ENCODE results near the gene POU6F2.
A peak's percentile ranks its signal among the peaks of the same experiment; 100 is the strongest.

POU6F2 gene

DNA sequence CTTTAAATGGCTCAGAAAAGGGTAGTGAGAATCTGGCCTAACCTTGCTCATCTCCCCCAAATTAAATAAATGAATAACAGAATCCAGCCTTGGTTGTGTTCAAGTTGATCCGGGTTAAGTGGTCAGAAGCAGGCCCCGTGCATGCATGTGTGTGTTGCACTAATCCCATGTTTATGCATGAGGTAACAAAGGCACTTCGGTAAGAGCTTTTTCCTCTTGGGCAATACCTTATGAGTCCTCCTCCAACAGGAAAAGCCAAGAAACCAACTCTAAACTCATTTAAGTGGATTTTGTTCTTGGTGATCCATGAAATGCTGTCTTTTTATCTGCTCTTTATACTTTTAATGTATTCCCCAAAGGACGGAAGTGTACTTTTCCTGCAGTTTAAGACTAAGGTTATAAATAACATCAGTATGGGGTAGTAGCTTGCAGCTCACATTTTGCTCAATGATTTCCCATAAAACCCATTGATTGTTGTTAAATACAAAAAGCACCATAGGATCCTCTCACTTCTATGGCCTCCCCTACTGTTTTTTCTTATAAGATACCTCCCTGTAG lies 483.6 kb downstream of the POU6F2 start:
- no peak for TF ChIP-seq ZNF274 (IDR thresholded peaks at IDR 0.05; ENCODE audit: low read depth, low read length)
- no peak overlapping the region for H3K4me3 ChIP-seq (ENCODE audit: low read length)

DNA sequence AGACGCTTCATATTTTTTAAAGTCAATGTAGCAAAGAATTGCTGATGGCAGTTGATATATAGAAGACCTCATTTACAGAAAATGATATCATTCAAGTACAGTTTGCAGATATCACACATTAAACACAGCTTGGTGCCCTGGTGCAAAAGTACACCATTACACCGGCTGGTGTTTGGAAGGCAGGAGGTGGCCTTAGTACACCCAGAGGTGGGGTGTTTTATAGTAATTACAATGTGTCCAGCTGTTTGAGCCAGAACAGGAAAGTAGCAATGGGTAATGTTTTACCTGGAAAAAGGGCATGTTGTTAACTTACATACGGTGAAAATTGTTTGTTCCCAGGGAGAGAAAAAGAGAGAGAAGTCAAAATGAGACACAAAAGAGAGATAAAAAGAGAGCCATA lies 485.5 kb downstream of the POU6F2 start:
- no peak for TF ChIP-seq ZNF274 (IDR thresholded peaks at IDR 0.05; ENCODE audit: low read depth, low read length)
- H3K4me3 ChIP-seq (ENCODE audit: low read length) = no peak overlapping the region

DNA sequence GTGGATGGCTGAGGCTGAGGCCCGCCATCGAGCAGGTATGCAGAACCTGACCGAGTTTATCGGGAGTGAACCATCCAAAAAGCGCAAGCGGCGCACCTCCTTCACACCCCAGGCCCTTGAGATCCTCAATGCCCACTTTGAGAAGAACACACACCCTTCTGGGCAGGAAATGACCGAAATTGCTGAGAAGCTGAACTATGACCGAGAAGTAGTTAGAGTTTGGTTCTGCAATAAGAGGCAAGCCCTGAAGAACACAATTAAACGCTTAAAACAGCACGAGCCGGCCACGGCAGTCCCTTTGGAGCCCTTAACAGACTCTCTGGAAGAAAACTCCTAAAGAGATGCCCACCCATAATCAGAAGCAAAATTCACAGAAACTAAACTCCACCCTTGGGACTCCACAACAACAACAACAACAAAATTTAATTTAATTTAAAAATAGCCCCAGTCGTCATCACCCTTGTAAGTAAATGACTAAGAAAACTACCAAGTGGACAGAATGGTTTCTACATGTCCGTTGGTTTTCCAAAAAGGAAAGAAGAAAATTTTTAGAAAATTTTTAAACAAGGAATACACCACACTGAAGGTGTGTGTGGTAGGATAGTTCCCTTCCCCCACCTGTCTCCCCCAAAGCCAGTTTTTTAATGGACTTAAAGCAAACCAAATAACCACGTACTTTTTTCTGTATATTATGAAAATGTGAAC lies 486.8 kb downstream of the POU6F2 start:
- no peak for TF ChIP-seq ZNF274 (IDR thresholded peaks at IDR 0.05; ENCODE audit: low read depth, low read length)
- H3K4me3 ChIP-seq (ENCODE audit: low read length) = no peak overlapping the region

DNA sequence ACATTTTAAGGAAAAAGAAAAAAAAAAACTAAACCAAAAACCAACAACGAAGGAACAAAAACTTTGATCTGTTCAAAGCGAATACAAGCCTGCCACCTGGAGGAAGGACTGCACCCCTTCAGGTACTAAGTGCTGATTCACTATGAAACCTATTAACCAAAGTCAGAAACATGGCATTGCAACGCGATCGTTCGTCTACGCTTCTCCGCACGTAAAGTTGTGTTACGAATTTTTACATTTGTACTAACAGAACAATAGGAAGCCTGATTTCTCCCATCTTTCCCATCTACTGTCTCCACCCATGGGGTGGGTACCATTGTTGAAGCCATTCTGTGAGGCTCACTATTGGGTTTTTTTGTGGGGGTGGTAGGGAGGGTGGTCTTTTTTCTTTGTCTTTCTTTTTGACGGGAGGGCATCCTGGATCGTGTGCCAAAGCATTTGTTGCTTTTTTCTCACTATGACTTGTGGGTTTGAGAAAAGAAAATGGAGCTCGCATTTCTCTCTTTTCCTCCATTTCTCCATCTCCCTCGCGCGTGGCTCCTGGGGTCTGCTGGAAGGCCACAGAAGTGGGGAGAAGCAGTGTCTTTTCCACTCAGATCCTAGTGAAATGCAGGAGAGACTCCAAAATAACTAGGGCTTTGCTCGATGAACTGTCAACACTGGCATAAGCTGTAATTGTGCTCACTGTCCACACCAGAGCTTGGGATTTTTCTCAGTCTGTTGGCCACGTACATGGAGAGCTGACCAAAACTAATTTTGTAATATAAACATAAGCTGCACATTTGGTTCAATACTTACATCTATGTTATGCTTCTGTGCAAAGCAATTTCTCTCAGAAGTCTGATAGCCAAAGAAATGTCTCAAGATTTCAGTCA lies 487.6 kb downstream of the POU6F2 start:
- H3K4me3 ChIP-seq (ENCODE audit: low read length) = 0 out of 2 replicates have a peak overlapping the region, but pooled peaks have one; percentile 28
- TF ChIP-seq ZNF274 (IDR thresholded peaks at IDR 0.05; ENCODE audit: low read depth, low read length) = no peak

DNA sequence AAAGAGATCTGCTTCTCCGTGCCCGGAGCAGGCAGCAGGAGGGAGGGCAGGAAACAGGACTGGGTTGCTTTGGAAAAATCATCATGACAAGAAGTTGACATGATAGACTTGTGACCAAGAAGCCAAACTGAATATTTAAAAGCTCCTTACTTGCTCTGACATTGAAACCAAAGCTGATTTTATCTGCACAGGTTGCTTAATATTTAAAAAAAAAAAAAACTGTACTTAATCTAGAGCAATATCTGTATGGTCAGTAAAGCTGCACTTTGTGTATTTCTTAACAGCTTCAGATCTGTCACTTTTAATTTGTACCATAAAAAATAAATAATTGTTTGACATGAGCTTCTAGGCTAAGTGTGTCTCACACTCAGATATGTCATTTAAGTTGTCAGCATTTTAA lies 490.6 kb downstream of the POU6F2 start:
- no peak for TF ChIP-seq ZNF274 (IDR thresholded peaks at IDR 0.05; ENCODE audit: low read depth, low read length)
- H3K4me3 ChIP-seq (ENCODE audit: low read length) = no peak overlapping the region

DNA sequence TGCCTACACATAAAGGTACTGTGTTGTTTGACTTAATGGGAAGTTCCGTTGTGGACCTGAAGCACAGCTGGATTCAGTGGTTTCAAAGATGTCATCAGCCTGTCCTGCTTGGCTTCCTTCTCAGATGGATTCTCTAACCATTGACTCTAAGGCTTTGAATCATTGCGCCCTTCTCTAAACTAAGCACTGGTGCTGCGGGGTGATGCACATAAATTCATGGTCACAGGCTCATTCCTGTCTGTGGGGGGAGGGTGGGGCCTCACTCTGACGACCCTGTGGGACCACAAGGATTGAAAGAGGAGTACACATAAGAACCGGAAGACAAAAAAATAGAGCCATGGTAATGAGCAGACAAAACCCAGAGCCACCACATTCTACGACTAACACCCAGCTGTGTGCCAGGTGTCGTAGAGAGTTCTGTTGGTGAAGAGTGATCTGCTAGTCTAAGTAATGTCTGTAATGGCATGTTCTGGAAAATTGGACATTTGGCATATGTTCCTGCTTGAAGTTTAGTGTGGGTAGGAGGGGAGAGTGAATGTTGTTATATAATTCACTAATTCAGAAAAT lies 491.2 kb downstream of the POU6F2 start:
- no peak overlapping the region for H3K4me3 ChIP-seq (ENCODE audit: low read length)
- TF ChIP-seq ZNF274 (IDR thresholded peaks at IDR 0.05; ENCODE audit: low read depth, low read length) = no peak

DNA sequence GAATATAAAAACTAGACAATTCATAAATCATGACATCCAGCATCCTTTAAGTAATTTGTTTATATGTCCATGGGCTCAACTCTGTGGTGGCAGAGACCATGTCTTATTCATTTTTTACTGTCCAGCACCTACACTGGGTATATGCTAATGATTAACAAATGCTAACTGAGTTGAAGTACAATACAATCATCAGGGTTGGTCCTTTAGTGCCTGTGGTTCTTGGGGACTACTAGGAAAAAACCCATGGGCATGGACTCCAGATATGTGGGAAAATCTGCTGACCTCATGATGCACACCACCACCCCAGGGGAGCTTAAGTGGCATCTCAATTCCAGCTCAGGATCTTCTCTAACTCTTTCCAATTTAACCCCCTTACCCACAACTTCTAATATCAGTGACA lies 503.2 kb downstream of the POU6F2 start:
- no peak overlapping the region for H3K4me3 ChIP-seq (ENCODE audit: low read length)
- no peak for TF ChIP-seq ZNF274 (IDR thresholded peaks at IDR 0.05; ENCODE audit: low read depth, low read length)

DNA sequence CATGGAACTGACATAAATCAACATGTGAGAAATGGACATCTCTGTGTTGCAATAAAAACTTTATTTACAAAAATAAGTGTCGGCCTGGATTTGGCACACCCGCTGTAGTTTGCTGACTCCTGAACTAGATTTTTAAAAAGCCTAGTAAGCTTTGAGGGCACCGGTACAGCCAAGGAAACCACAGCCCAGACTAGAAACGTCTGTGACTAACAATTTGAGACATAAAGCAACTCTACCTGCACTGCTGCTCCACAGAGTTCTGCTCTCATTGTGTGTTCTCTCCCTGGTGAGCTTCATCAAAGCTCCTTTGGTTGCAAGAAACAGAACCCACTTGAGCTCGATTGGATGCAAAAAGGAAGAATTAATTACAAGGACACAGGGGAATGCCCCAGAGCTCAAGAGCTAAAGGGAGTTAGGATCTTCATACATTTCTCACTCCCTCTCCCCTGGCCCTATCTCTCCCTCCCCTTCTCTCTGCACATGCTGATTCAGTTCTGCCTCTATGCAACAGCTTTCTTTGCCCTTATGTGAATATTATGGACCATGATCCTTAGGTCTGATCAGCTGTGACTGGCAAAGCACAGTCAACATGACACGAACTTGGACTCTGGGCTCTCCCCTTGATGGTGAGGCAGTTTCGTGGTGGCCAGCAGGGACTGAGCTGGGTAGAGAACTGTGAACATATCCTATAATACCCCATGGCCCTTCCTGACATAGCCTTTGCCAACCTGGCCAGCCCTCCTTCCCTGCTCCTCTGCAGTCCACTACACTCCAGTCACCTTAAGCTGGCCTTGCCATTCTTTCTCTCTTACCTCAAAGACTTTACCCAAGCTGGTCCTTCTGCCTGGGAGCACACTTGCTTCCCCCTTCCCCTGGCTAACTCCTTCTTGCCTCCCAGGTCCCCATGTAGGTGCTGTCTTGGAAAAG lies 511.0 kb downstream of the POU6F2 start:
- no peak overlapping the region for H3K4me3 ChIP-seq (ENCODE audit: low read length)

DNA sequence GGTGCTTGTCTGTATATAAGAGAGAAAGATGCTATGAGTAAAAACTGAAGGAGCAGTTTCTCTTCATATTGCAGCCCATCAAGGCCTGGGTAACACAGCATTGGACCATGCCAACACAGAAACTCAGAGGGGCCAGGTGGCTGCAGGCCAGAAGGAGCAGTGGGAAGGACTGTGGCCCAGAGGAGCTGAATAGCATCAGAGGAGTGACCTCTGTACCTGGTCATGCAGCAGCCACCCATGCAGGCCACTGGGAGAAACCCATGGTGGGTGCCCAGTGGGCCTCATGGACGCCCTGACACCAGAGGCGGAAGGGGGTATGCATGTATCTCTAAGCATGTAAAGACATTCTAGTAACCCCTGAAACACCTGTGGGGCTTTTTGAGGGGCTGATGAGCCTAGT lies 512.6 kb downstream of the POU6F2 start:
- TF ChIP-seq ZNF274 (IDR thresholded peaks at IDR 0.05; ENCODE audit: low read depth, low read length) = no peak
- no peak overlapping the region for H3K4me3 ChIP-seq (ENCODE audit: low read length)

More for the DNA sequence above, 511.0 kb downstream of the POU6F2 start:
- TF ChIP-seq ZNF274 (IDR thresholded peaks at IDR 0.05; ENCODE audit: low read depth, low read length) = no peak

DNA sequence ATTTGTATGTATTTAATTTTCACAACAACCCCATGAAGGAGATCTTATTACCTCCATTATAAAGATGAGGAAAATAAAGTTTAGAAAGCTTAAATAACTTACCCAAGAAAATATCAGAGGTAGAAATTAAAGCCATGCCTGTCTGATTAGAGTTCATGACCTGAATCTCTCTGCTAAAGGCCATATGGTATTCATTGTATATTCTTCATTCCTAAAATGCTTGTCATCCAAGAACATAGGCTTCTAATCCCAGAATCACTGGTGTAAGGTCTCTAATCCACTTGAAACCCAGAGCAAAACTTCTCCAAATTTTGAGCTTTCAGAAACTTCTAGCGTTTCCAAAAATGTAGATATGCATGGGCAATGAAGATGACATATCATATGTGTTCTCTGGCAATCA lies 516.2 kb downstream of the POU6F2 start:
- TF ChIP-seq ZNF274 (IDR thresholded peaks at IDR 0.05; ENCODE audit: low read depth, low read length) = no peak
- no peak overlapping the region for H3K4me3 ChIP-seq (ENCODE audit: low read length)

DNA sequence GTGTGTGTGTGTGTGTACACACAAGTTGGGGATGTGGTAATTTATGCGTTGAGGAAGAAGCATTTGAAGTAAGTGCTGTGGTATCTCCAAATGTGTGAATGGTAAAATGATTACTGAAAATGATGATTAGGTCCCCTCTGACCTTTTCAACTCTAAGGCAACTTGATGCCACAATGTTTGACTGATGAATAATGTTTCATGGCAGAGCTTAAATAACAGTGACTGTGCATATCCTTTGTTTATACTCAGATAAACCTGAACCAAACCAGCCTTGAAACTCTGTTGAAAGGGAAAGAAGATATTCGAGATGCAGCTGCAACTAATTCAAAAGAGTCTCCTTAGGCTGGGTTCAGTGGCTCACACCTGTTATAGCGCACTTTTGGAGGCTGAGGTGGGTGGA lies 523.6 kb downstream of the POU6F2 start:
- no peak overlapping the region for H3K4me3 ChIP-seq (ENCODE audit: low read length)
- no peak for TF ChIP-seq ZNF274 (IDR thresholded peaks at IDR 0.05; ENCODE audit: low read depth, low read length)

DNA sequence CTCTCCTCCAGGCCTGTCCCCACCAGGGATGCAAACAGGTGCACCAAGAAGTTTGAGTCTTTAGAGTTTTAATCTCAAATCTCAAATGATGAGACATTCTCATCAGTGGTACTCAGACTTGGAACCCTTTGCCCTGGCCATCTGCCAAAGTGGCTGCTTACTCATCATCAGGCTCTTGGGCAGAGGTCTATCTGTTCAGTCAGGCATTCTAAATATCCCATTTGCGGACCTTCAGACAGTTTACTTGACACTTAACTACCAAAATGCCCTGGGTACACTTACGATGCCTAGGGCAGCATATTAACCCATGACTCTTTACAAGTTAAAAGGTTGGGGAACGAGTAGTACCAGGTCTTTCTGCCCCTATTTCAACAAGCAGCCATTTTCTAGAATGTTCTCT lies 527.3 kb downstream of the POU6F2 start:
- TF ChIP-seq ZNF274 (IDR thresholded peaks at IDR 0.05; ENCODE audit: low read depth, low read length) = no peak
- no peak overlapping the region for H3K4me3 ChIP-seq (ENCODE audit: low read length)

DNA sequence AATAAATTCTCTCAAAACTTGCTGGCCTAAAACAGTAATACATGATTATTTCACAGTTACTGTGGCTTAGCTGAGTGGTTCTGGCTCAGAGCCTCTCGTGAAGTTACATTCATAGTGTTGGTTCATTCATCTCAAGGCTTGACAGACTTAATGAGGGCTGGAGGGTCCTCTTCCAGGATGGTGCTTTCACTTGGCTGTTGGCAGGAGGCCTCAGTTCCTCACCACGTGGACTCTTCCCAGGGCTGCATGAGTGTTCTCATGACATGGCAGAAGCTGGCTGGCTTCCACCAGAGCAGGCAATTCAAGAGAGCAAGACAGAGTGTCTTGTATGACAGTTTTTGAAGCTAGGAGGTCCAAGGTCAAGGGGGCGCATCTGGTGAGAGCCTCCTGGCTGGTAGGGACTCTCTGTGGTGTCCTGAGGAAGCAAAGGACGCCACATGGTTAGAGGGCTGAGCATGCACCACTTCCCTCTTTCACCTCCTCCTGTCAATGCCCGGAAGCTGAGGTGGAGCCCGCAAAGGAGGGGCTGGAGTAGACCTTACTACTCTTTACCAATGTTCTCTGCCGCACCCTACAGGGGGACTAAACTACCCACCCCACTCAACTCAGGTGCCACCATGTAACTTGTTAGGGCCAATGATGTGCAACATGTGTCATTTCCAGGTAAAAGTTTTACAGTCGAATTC lies 530.3 kb downstream of the POU6F2 start:
- no peak overlapping the region for H3K4me3 ChIP-seq (ENCODE audit: low read length)
- no peak for TF ChIP-seq ZNF274 (IDR thresholded peaks at IDR 0.05; ENCODE audit: low read depth, low read length)

All from GM08714 (cell line).